PC-3 (cell line): Measurements from ENCODE around the gene APMAP. TPM values are rescaled to one million over a fixed set of nuclear protein-coding genes. Genes with fewer than 3 reads are reported as not detected.

Experiments used
- ATAC-seq: fragments of 200-7000 bp; cut with Tn5 transposase; 2 replicates; pipeline ENCODE4 v1.9.1; 2020; ENCODE audit warnings: mild to moderate bottlenecking, moderate library complexity
- BruUV-seq: library from RNA; stranded (reverse); fragments of 400-500 nt; replicated peaks from 2 replicates; lab custom pipeline; 2021; lab: Mats Ljungman, UMichigan
- CTCF ChIA-PET: fragments of 300-600 bp; sonication (Branson Sonifier 250); formaldehyde crosslinking; loops from one replicate; lab custom pipeline; 2022; ENCODE audit warnings: antibody characterized with exemption; lab: Charles Lee
- POLR2A ChIA-PET: fragments of 300-600 bp; sonication (Branson Sonifier 250); formaldehyde crosslinking; loops from one replicate; lab custom pipeline; 2022; ENCODE audit warnings: antibody characterized with exemption; ENCODE audit not compliant: unreplicated experiment; lab: Charles Lee
- DNase-seq: peaks from one replicate; pipeline ENCODE4 v3.0.0-alpha.2; 2015
- H2AFZ ChIP-seq: fragments of 300-600 bp; sonication (generic); 2 replicates; pipeline ENCODE4 v1.6.0; 2016; ENCODE audit warnings: antibody characterized with exemption, low read length
- H3F3A ChIP-seq: fragments of 300-600 bp; sonication (generic); one replicate; pipeline ENCODE4 v1.6.0; 2017; ENCODE audit warnings: antibody characterized with exemption, low read length, control low read depth, mild to moderate bottlenecking; ENCODE audit not compliant: unreplicated experiment
- H3K27ac ChIP-seq: fragments of 300-600 bp; sonication (generic); 2 replicates; pipeline ENCODE4 v1.5.1; 2016; ENCODE audit warnings: mild to moderate bottlenecking, low read length
- H3K27me3 ChIP-seq: fragments of 300-600 bp; sonication (generic); 2 replicates; pipeline ENCODE4 v1.6.1; 2016; ENCODE audit warnings: low read length, mixed read lengths
- H3K36me3 ChIP-seq: fragments of 300-600 bp; sonication (generic); 2 replicates; pipeline ENCODE4 v1.6.1; 2016; ENCODE audit warnings: low read depth, mixed run types, low read length, mixed read lengths
- H3K4me1 ChIP-seq: fragments of 300-600 bp; sonication (generic); 2 replicates; pipeline ENCODE4 v1.5.1; 2016; ENCODE audit warnings: low read length; ENCODE audit not compliant: insufficient read depth
- H3K4me2 ChIP-seq: fragments of 300-600 bp; sonication (generic); 2 replicates; pipeline ENCODE4 v1.6.0; 2016; ENCODE audit warnings: low read length
- H3K4me3 ChIP-seq: fragments of 300-600 bp; sonication (generic); 2 replicates; pipeline ENCODE4 v1.5.1; 2016; ENCODE audit warnings: mild to moderate bottlenecking, low read length, mixed read lengths
- H3K79me2 ChIP-seq: fragments of 300-600 bp; sonication (generic); 2 replicates; pipeline ENCODE4 v1.6.1; 2017; ENCODE audit warnings: low read length, mixed read lengths
- H3K9ac ChIP-seq: fragments of 300-600 bp; sonication (generic); 2 replicates; pipeline ENCODE4 v1.6.0; 2016; ENCODE audit warnings: mild to moderate bottlenecking, low read length
- H3K9me2 ChIP-seq: fragments of 300-600 bp; sonication (generic); replicated peaks from 2 replicates; pipeline ENCODE4 v1.6.1; 2016; ENCODE audit warnings: mixed run types, low read length, mixed read lengths
- H3K9me3 ChIP-seq: fragments of 300-600 bp; sonication (generic); 2 replicates; pipeline ENCODE4 v1.6.1; 2016; ENCODE audit warnings: low read length, mixed read lengths
- H4K20me1 ChIP-seq: fragments of 300-600 bp; sonication (generic); 2 replicates; pipeline ENCODE4 v1.6.1; 2016; ENCODE audit warnings: low read length, mixed read lengths
- EZH2 ChIP-seq: fragments of 300-600 bp; sonication (generic); IDR thresholded peaks from one replicate; pipeline ENCODE4 v1.6.1; 2017; ENCODE audit warnings: antibody characterized with exemption, mild to moderate bottlenecking, low read length; ENCODE audit not compliant: unreplicated experiment
- EZH2phosphoT487 ChIP-seq: fragments of 300-600 bp; sonication (generic); IDR thresholded peaks from 2 replicates; pipeline ENCODE4 v1.6.1; 2018; ENCODE audit warnings: mild to moderate bottlenecking, antibody characterized with exemption, low read length, borderline replicate concordance
- intact Hi-C: fragments of 100-400 bp; cut with micrococcal nuclease; formaldehyde crosslinking; loops from 2 replicates; pipeline ENCODE4 v1.9.0; 2023
- total RNA-seq: library from RNA; depleted of rRNA; stranded (reverse); fragments of >200 nt; gene quantifications from 2 replicates; pipeline ENCODE4 v1.2.3, GENCODE V29; 2014
- TF ChIP-seq, protein P1 (sequence below): fragments of 300-600 bp; sonication (generic); conservative IDR thresholded peaks from 2 replicates; pipeline ENCODE4 v1.5.1; 2017; ENCODE audit warnings: antibody characterized with exemption, low read depth, mild to moderate bottlenecking, low read length

Gene APMAP
- total RNA-seq, 1 experiment from 2014 or later: 134 TPM

GRCh38 chr20:24936526-24937407, 55.8 kb downstream of the APMAP start:
- TF ChIP-seq EZH2: no peak
- TF ChIP-seq, protein P1, sequence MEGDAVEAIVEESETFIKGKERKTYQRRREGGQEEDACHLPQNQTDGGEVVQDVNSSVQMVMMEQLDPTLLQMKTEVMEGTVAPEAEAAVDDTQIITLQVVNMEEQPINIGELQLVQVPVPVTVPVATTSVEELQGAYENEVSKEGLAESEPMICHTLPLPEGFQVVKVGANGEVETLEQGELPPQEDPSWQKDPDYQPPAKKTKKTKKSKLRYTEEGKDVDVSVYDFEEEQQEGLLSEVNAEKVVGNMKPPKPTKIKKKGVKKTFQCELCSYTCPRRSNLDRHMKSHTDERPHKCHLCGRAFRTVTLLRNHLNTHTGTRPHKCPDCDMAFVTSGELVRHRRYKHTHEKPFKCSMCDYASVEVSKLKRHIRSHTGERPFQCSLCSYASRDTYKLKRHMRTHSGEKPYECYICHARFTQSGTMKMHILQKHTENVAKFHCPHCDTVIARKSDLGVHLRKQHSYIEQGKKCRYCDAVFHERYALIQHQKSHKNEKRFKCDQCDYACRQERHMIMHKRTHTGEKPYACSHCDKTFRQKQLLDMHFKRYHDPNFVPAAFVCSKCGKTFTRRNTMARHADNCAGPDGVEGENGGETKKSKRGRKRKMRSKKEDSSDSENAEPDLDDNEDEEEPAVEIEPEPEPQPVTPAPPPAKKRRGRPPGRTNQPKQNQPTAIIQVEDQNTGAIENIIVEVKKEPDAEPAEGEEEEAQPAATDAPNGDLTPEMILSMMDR: no peak
- no peak for TF ChIP-seq EZH2phosphoT487
- no peaks in the 10 kb centered on the region for H3K9me2 ChIP-seq
- H3K27me3 ChIP-seq: no peaks in the 10 kb centered on the region
- no TSS peak for BruUV-seq
- H3F3A ChIP-seq: no peaks in the 10 kb centered on the region
- H3K4me1 ChIP-seq: peaks cover 15% of the 10 kb centered on the region
- no peak overlapping the region for H3K27ac ChIP-seq
- no peaks in the 10 kb centered on the region for H3K79me2 ChIP-seq
- H3K4me2 ChIP-seq: no peak overlapping the region
- ChIA-PET CTCF (no interaction called here), POLR2A (no interaction called here)
- no peaks in the 10 kb centered on the region for H3K36me3 ChIP-seq
- H3K9me3 ChIP-seq: no peaks in the 10 kb centered on the region; the same call in 1 of the 2 replicates
- no peak overlapping the region for H3K4me3 ChIP-seq
- ATAC-seq (no peak), DNase-seq (no peak)
- no peak overlapping the region for H2AFZ ChIP-seq
- intact Hi-C loops: no loop called here
- H3K9ac ChIP-seq: no peak overlapping the region
- no peaks in the 10 kb centered on the region for H4K20me1 ChIP-seq

GRCh38 chr20:24935766-24936525, 56.6 kb downstream of the APMAP start:
- BruUV-seq: no TSS peak
- H3K79me2 ChIP-seq: no peaks in the 10 kb centered on the region
- H3K4me1 ChIP-seq: peaks cover 23% of the 10 kb centered on the region
- no peak overlapping the region for H3K4me3 ChIP-seq
- H2AFZ ChIP-seq: no peak overlapping the region
- H3K9ac ChIP-seq: no peak overlapping the region
- POLR2A ChIA-PET: no interaction called here
- no peaks in the 10 kb centered on the region for H3F3A ChIP-seq
- ATAC-seq (no peak), DNase-seq (no peak)
- TF ChIP-seq, protein P1: no peak
- TF ChIP-seq EZH2 (no peak), EZH2phosphoT487 (no peak)
- no peaks in the 10 kb centered on the region; the same call in 1 of the 2 replicates for H3K9me3 ChIP-seq
- no peaks in the 10 kb centered on the region for H4K20me1 ChIP-seq
- H3K27ac ChIP-seq: no peak overlapping the region
- H3K9me2 ChIP-seq: no peaks in the 10 kb centered on the region
- H3K27me3 ChIP-seq: no peaks in the 10 kb centered on the region
- CTCF ChIA-PET: no interaction called here
- no peak overlapping the region for H3K4me2 ChIP-seq
- H3K36me3 ChIP-seq: no peaks in the 10 kb centered on the region
- intact Hi-C loops: no loop called here
